GM12891 (cell line): ENCODE data around the gene SLC23A3.

Experiments
- POLR2A ChIP-seq: IDR thresholded peaks from 2 replicates; pipeline ENCODE4 v1.6.1; 2011; ENCODE audit warnings: low read depth, low read length, control low read depth
- POLR2AphosphoS5 ChIP-seq: IDR thresholded peaks from 2 replicates; pipeline ENCODE4 v1.6.1; 2011; ENCODE audit warnings: low read depth, low read length, control low read depth
- POU2F2 ChIP-seq: IDR thresholded peaks from 2 replicates; pipeline ENCODE4 v1.6.1; 2011; ENCODE audit warnings: low read depth, mild to moderate bottlenecking, control low read depth, low read length, moderate library complexity
- SPI1 ChIP-seq: IDR thresholded peaks from 2 replicates; pipeline ENCODE4 v1.6.1; 2011; ENCODE audit warnings: low read depth, low read length, control low read depth

DNA sequence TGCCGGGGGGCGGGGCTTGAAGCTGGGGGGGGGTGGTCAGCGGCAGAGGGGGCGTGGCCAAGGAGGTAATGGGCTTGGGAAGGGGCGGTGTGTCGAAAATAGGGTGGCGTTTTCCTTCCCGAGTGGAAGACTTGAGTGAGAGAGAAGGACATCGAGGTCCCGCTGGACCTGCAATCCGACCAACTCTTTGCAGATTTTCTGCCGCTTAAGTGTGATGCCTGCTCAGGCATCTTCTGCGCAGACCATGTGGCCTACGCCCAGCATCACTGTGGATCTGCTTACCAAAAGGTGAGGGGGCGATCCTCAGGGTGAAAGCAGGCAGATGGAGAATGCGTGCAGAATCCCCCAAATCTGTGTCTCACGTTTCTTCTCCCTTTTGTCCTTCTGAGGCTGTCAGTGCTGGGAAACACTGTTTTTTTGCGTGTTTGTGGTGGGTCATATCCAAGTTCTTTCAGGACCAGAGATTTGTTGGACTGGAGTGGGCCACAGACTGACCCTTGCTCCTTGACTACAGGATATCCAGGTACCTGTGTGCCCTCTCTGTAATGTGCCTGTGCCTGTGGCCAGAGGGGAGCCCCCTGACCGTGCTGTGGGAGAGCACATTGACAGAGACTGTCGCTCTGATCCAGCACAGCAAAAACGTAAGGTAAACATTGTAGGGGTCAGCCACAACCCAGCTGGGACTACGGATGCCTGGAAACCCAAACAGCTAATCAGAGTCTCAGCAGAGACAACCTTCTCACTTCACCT is 37.5 kb upstream of the SLC23A3 start:
- TF ChIP-seq POLR2A (no peak), POLR2AphosphoS5 (no peak), SPI1 (no peak), POU2F2 (no peak)
